ENCODE measurements around the gene ARL13A. TPM values are rescaled to one million over a fixed set of nuclear protein-coding genes. Genes with fewer than 3 reads are reported as not detected.
A peak's percentile ranks its signal among the peaks of the same experiment; 100 is the strongest.

The ARL13A gene
- total RNA-seq (not detected in 2 replicates), polyA plus RNA-seq (not detected in 2 replicates)

DNA sequence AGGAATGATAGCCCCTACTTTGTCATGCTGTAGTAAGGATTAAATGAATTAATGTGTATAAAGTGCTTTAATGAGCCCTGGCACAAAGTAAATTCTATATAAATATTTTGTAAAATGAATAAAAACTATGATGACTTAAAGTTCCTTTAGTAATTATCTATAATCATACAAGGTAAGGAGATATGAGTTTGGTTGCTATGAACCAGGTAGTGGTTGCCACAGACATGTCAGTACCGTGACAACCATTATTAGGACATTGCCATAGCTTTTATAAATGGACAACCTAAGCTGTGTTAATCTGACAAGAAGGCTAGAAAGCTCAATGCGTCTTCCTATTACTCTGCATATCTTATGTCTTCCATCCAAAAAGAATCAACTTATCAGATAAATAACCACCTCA lies at the start of gene ARL13A:
Gene ARL13A (plus strand): TSS at position 301 of the 400 bp plus-strand sequence. CDS start 3,982 bp downstream, outside the sequence.
- WGBS (ENCODE audit: low lambda C conversion rate, missing lambda C conversion rate): 74% methylated on average over 2 of the region's 2 CpGs
- no peak within 1 kb of the TSS for H3K27ac ChIP-seq
- H3K27me3 ChIP-seq: no peaks in the 10 kb centered on the region
- no peak for DNase-seq (ENCODE audit: low spot score)
- no peaks in the 10 kb centered on the region for H3K4me1 ChIP-seq (ENCODE audit: insufficient read depth)
- no peaks in the 10 kb centered on the region for H3K9me2 ChIP-seq (replicated peaks; ENCODE audit: insufficient read depth)
- TF ChIP-seq EZH2 (IDR thresholded peaks at IDR 0.05; ENCODE audit: borderline replicate concordance): no peak
- no peaks in the 10 kb centered on the region for H3K79me2 ChIP-seq
- no peaks in the 10 kb centered on the region for H3K9me3 ChIP-seq (ENCODE audit: low read depth)
- no peak within 1 kb of the TSS for H3K4me2 ChIP-seq
- no peak within 1 kb of the TSS for H3K4me3 ChIP-seq
- no peak within 1 kb of the TSS for H2AFZ ChIP-seq
- H3K36me3 ChIP-seq (replicated peaks; ENCODE audit: insufficient read depth, low read depth): no peaks in the 10 kb centered on the region
- H4K20me1 ChIP-seq (ENCODE audit: insufficient read depth, poor library complexity, severe bottlenecking): no peaks in the 10 kb centered on the region

DNA sequence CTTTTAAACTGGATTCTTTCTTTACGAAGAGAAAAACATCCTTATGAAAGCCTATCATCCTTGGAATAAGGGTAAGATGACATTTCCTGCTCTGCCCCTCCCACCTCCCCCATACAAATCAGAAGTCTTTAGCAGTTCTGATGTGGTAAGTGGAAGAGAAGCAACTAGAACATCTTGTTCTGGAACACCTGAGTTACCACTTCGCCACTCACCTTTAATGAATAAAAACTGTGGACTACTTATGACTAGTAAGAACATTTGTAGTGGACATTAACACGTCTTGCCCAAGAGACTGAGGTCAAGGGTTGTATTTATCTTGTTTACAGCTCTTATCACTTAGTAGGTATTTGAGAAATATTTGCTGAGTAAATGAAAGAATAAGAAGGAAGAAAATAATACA lies 45.1 kb upstream of the ARL13A start:
- H3K4me2 ChIP-seq: peak overlapping the region; percentile 41
- H3K36me3 ChIP-seq (replicated peaks; ENCODE audit: insufficient read depth, low read depth): no peaks in the 10 kb centered on the region
- no peak overlapping the region for H3K4me3 ChIP-seq
- no peak for TF ChIP-seq EZH2 (IDR thresholded peaks at IDR 0.05; ENCODE audit: borderline replicate concordance)
- no peak for TF ChIP-seq EZH2phosphoT487 (IDR thresholded peaks at IDR 0.05; ENCODE audit: low read depth, severe bottlenecking, unreplicated experiment)
- TF ChIP-seq, protein P1, sequence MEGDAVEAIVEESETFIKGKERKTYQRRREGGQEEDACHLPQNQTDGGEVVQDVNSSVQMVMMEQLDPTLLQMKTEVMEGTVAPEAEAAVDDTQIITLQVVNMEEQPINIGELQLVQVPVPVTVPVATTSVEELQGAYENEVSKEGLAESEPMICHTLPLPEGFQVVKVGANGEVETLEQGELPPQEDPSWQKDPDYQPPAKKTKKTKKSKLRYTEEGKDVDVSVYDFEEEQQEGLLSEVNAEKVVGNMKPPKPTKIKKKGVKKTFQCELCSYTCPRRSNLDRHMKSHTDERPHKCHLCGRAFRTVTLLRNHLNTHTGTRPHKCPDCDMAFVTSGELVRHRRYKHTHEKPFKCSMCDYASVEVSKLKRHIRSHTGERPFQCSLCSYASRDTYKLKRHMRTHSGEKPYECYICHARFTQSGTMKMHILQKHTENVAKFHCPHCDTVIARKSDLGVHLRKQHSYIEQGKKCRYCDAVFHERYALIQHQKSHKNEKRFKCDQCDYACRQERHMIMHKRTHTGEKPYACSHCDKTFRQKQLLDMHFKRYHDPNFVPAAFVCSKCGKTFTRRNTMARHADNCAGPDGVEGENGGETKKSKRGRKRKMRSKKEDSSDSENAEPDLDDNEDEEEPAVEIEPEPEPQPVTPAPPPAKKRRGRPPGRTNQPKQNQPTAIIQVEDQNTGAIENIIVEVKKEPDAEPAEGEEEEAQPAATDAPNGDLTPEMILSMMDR (IDR thresholded peaks at IDR 0.05; ENCODE audit: poor library complexity): no peak
- WGBS (ENCODE audit: low lambda C conversion rate, missing lambda C conversion rate): 62% methylated on average over 3 of the region's 3 CpGs
- H4K20me1 ChIP-seq (ENCODE audit: insufficient read depth, poor library complexity, severe bottlenecking): no peaks in the 10 kb centered on the region
- H3K27me3 ChIP-seq: no peaks in the 10 kb centered on the region
- H3K9me2 ChIP-seq (replicated peaks; ENCODE audit: insufficient read depth): no peaks in the 10 kb centered on the region
- no peak overlapping the region for H2AFZ ChIP-seq
- H3K4me1 ChIP-seq (ENCODE audit: insufficient read depth): peaks cover 6% of the 10 kb centered on the region
- H3K27ac ChIP-seq: peak overlapping the region; percentile 44
- H3K9me3 ChIP-seq (ENCODE audit: low read depth): no peaks in the 10 kb centered on the region
- DNase-seq (ENCODE audit: low spot score): peak; percentile 9
- H3K79me2 ChIP-seq: no peaks in the 10 kb centered on the region

DNA sequence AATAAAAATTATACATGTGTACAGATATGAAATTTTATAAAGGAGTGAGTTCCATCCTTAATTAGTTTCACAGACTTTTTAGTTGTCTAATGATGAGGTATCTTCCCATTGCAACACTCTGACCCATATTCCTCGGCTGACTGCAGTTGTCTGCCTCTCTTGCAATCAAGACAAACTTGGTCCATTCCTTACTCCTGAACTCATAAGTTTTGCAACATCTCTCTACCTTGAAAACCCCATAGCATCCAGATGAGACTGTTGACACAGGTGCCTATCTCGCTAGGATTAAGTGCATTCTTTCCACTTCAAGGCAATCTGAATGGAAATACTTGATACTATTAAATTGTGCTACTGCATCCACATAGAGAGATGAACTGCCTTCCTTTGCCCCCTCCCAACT lies 43.1 kb upstream of the ARL13A start:
- Histone ChIP-seq H3K9me2 (replicated peaks; ENCODE audit: insufficient read depth) (no peaks in the 10 kb centered on the region), H4K20me1 (ENCODE audit: insufficient read depth, poor library complexity, severe bottlenecking) (no peaks in the 10 kb centered on the region), H3K4me3 (no peak overlapping the region), H3K27me3 (no peaks in the 10 kb centered on the region), H3K36me3 (replicated peaks; ENCODE audit: insufficient read depth, low read depth) (no peaks in the 10 kb centered on the region), H3K4me2 (peak overlapping the region; percentile 41), H2AFZ (no peak overlapping the region), H3K27ac (no peak overlapping the region), H3K4me1 (ENCODE audit: insufficient read depth) (peaks cover 6% of the 10 kb centered on the region), H3K9me3 (ENCODE audit: low read depth) (no peaks in the 10 kb centered on the region), H3K79me2 (no peaks in the 10 kb centered on the region)
- no peak for DNase-seq (ENCODE audit: low spot score)
- WGBS (ENCODE audit: low lambda C conversion rate, missing lambda C conversion rate): 57% methylated on average over 2 of the region's 2 CpGs
- TF ChIP-seq, protein P1 (IDR thresholded peaks at IDR 0.05; ENCODE audit: poor library complexity): no peak
- TF ChIP-seq EZH2phosphoT487 (IDR thresholded peaks at IDR 0.05; ENCODE audit: low read depth, severe bottlenecking, unreplicated experiment) (no peak), EZH2 (IDR thresholded peaks at IDR 0.05; ENCODE audit: borderline replicate concordance) (no peak)

DNA sequence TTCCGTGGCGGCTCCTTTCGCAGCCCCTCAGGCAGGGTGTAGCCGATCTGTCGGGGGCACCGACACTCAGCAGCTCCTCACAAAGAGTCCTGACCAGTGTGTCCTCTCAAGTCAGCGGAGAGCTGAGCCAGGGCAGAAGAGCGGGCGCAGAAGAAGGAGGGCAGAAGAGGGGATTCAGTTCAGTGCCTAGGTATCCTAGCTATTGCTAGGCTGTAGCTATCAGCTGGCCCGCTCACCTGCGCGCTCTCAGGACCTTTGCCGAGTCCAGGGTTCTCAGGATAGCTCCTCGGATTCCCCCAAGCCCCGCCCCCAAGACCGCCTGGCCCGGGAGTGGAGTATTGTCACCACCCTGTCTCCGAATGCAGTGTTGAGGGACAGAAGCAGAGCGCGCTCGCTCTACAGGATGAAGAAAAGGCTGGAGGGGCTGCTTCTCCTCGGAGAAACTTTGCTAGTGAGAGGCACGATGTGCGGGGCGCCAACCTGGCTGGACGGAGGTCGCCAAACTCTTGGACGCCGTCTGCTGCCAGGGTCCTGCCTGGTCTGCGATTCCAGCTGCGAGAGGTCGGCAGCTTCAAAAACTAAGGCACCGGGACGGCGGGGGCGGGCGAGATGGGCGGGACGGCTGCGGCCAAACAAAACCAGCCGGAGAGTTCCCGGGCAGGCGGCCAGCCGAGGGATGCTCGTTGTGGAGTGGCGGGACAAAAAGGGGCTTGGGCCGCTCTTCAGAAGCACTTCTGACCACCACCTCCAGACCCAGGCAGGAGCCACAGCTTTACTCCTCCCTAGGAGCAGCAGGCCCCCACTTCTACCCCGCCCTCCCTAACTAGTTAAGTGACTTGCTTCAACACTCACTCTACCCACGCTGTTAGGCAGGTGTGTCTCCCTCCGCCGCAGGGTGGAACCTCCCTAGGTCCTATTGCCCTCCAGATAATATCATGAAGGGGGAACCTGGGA lies 40.6 kb upstream of the ARL13A start, which contains the start of gene XKRX:
Gene XKRX (minus strand): TSS at position 258 of the 954 bp plus-strand sequence. CDS start 613 bp downstream, outside the sequence.
- H3K27me3 ChIP-seq: no peaks in the 10 kb centered on the region
- peak within 1 kb of the TSS; percentile 63 for H2AFZ ChIP-seq

More for the DNA sequence above, 40.6 kb upstream of the ARL13A start, which contains the start of gene XKRX:
- H3K9me2 ChIP-seq (replicated peaks; ENCODE audit: insufficient read depth): no peaks in the 10 kb centered on the region
- no peaks in the 10 kb centered on the region for H3K9me3 ChIP-seq (ENCODE audit: low read depth)
- H3K4me1 ChIP-seq (ENCODE audit: insufficient read depth): peaks cover 6% of the 10 kb centered on the region
- no peaks in the 10 kb centered on the region for H4K20me1 ChIP-seq (ENCODE audit: insufficient read depth, poor library complexity, severe bottlenecking)
- no peak for TF ChIP-seq EZH2 (IDR thresholded peaks at IDR 0.05; ENCODE audit: borderline replicate concordance)
- no peak for TF ChIP-seq EZH2phosphoT487 (IDR thresholded peaks at IDR 0.05; ENCODE audit: low read depth, severe bottlenecking, unreplicated experiment)
- TF ChIP-seq, protein P1 (IDR thresholded peaks at IDR 0.05; ENCODE audit: poor library complexity): no peak
- peak within 1 kb of the TSS; percentile 75 for H3K4me2 ChIP-seq
- H3K4me3 ChIP-seq: peak within 1 kb of the TSS; percentile 10
- H3K36me3 ChIP-seq (replicated peaks; ENCODE audit: insufficient read depth, low read depth): no peaks in the 10 kb centered on the region
- H3K79me2 ChIP-seq: no peaks in the 10 kb centered on the region
- peak; percentile 66 for DNase-seq (ENCODE audit: low spot score)
- peak within 1 kb of the TSS; percentile 34 for H3K27ac ChIP-seq
- WGBS (ENCODE audit: low lambda C conversion rate, missing lambda C conversion rate): 36% methylated on average over 34 of the region's 51 CpGs
